Omental fat pad (tissue), 4 donors: ENCODE results near the gene CEP126. TPM values are rescaled to one million over a fixed set of nuclear protein-coding genes. Genes with fewer than 3 reads are reported as not detected.
A peak's percentile ranks its signal among the peaks of the same experiment; 100 is the strongest.

Source experiments
- ATAC-seq: fragments of 150-250 bp; one replicate; pipeline ENCODE4 v1.9.1; 2016; ENCODE audit warnings: mild to moderate bottlenecking, moderate library complexity; ENCODE audit not compliant: low FRiP score
- DNase-seq: peaks from one replicate; pipeline ENCODE4 v3.0.0-alpha.2; 2019; ENCODE audit warnings: low spot score
- total RNA-seq, 4 donors: library from RNA; depleted of rRNA; stranded (reverse); fragments of >200 nt; gene quantifications; one replicate each; pipeline ENCODE4 v1.1.0, GENCODE V29; 2016
- TF ChIP-seq, protein P1 (sequence below), 3 donors: fragments of 450-650 bp; IDR thresholded peaks; one replicate each; pipeline ENCODE4 v1.5.1; 2016 to 2017; ENCODE audit warnings: antibody characterized with exemption in 3 of 3, mild to moderate bottlenecking in 3 of 3, moderate library complexity in 2 of 3

Gene CEP126
- total RNA-seq, 4 donors from 2014 or later = 2.0 to 9.5 (median 7.0) TPM

DNA sequence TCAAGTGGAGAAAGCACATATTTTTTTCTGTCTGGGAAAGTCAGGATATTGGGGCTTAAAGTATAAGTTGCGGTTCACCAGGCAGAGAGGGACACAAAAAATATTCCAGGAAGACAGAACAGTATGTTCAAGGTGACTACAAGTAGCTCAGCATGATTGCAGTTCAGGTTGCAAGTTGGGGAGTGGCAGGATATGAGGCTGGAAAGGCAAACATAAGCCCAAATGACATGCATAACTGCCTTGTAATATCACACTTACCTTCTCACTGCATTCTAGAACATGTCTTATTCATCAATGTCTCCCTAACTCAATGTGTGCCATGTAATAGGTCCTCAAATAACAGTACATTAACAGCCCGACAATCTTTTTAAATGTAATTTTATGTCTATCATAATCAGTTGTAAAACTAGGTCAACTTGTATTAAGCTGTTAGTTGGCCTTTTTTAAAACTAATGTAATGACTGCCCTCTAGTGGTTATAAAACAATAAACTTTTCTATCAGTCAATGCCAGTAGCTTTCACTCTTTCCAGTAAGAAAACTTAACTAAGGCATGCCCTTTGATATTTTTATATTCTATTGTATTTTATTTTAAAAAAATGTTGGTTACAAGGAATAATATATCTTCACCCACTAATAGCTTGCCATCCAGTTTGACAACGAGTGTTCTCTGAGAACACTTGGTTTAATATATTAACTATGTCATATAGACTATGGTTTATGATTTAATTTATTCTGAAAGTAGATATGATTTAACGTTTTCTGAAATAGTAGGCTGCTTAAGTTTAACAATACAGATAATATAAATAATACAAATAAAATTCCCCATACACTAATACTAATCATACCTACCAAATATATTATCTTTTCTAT lies 93.0 kb downstream of the CEP126 start:
- ATAC-seq = no peak
- no peak for DNase-seq
- TF ChIP-seq, protein P1, sequence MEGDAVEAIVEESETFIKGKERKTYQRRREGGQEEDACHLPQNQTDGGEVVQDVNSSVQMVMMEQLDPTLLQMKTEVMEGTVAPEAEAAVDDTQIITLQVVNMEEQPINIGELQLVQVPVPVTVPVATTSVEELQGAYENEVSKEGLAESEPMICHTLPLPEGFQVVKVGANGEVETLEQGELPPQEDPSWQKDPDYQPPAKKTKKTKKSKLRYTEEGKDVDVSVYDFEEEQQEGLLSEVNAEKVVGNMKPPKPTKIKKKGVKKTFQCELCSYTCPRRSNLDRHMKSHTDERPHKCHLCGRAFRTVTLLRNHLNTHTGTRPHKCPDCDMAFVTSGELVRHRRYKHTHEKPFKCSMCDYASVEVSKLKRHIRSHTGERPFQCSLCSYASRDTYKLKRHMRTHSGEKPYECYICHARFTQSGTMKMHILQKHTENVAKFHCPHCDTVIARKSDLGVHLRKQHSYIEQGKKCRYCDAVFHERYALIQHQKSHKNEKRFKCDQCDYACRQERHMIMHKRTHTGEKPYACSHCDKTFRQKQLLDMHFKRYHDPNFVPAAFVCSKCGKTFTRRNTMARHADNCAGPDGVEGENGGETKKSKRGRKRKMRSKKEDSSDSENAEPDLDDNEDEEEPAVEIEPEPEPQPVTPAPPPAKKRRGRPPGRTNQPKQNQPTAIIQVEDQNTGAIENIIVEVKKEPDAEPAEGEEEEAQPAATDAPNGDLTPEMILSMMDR (IDR thresholded peaks at IDR 0.05) = no peak

DNA sequence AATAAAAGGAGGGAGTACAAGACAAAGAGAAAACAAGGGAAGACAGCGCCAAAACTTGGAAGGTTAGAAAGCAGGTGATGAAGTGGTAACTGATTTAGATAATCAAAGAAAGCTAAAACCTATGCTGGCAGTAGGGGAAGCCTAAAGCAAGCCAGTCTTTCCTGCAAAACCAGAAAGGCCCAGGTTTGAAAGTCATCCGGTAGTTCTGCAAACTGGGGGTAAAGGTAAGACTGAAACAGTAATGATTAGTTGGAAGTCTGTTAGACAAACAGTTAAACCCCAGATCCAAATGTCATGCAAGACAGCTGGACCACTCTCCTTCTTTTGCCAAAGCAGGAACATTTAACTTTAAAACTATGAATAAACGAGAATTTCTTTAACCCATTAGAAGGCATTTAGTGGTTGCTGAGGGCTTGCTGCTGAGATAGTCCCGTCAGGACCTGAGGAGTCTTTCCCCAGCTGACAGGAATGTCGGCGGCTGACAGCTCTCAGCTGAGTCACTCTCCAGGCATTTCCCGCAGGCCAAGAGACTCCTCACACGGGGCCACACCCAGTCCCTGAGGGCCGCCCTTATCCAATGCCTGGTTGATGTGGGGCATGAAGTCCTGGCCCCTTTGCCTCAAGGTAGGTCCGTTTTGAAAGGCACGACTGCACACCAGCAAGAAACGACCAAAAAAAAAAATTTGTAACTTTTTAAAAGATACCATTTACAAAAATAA lies 96.1 kb downstream of the CEP126 start:
- no peak for DNase-seq
- TF ChIP-seq, protein P1 (IDR thresholded peaks at IDR 0.05) = no peak
- ATAC-seq = peak; percentile 95

DNA sequence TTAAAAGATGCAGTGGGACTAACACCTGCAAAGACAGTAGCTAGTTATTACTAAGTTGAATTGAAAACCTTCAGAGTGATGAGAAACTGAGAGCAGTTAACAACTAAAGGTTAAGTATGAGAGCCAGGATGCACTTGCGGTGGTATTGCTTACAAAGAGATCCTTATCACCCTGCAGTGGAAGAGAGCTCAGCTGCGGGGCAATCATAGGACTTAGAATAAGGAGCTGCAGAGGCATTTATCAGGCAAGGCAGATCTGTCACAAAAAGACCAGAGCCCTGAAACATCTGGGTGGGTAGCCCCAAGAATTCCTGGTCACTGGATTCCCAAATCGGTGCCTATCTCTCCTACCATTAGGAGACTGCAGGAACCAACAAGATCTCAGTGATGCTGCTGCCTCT lies 98.1 kb downstream of the CEP126 start:
- DNase-seq = no peak
- ATAC-seq = no peak
- TF ChIP-seq, protein P1 (IDR thresholded peaks at IDR 0.05) = no peak

DNA sequence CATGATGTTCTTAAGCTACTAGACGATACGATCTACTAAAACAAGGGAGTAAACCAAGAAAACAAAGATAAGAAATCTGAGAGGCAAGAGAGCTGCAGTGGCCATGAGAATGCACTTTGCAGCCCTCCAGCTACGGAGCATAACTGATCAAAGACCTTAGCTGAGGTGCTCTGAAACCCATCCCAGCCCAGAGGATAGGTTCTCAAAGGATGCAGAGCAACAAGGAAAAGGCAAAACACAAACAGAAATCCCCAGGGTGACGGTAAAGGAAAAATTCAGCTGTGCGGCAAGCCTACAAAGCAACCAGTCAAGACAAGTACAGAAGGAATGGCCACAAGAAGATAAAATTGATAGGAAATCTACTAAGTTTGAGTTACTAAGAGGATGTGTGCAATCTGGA lies 99.9 kb downstream of the CEP126 start:
- no peak for ATAC-seq
- TF ChIP-seq, protein P1 (IDR thresholded peaks at IDR 0.05) = no peak
- DNase-seq = no peak

DNA sequence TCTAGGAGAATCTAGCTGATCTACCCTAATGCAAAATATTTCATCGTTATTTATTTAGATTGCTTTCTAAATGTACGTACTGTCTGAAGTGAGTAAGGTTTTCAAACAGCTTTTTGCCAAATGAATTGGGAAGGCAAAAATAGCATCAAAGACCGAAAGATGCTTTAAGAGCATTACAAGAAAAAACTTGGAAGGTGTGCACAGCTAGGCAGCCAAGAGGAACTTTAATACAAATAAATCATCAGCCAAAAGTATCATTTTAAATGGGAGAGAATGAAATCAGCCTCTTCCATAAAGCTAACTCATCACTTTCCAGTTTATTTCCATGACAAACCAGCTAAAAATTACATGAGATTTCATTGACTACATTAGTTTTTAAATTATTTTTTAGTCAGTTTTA lies 102.2 kb downstream of the CEP126 start:
- peak; percentile 51 for ATAC-seq
- TF ChIP-seq, protein P1 (IDR thresholded peaks at IDR 0.05) = no peak
- DNase-seq = no peak

DNA sequence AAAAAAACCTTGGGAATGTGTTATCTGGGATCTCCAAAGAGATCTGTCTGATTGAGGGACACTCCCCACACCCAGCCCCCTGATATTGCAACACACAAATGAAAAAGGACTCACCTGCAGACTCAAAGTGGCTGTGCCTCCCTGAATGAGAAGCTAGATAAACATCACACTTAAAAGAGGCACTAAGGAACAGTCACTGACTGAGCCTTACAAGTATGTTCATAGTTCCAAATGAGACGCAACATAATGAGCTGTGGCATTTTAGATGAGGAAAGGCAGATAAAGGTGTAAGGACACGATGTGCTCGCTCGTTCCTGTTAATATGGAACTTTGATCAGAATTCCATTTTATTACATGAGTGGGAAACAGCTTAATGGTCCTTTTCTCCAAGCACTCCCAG lies 111.4 kb downstream of the CEP126 start:
- TF ChIP-seq, protein P1 (IDR thresholded peaks at IDR 0.05) = no peak
- DNase-seq (no peak), ATAC-seq (no peak)
